NCI-H524 (cell line): ENCODE measurements around the gene MIER3.

Source experiments
- DNase-seq, 2 experiments: peaks; one replicate each; lab custom pipeline; 2025; lab: John Stamatoyannopoulos, UW

The MIER3 gene

DNA sequence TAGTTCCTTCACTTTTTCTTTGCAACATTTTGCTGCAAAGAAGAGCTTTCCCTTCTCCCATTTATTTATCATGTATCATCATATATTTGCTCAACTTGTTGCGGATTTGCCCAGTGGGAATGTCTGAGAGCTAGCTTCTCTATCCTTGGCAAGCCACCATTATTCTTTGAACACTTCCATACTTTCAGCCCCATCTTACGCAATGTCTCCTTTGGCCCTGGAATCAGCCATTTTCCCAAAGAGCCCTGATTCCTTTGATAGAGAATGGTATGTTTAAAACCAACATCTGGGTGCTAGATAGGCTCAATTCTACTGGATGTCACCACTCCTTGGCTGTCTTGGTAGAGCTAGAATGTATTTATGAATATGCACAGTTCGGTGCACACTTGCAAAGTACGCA lies 55.2 kb downstream of the MIER3 start:
- no peak for DNase-seq

GRCh38 chr5:56893251-56893951 lies 58.5 kb downstream of the MIER3 start:
- no peak for DNase-seq

DNA sequence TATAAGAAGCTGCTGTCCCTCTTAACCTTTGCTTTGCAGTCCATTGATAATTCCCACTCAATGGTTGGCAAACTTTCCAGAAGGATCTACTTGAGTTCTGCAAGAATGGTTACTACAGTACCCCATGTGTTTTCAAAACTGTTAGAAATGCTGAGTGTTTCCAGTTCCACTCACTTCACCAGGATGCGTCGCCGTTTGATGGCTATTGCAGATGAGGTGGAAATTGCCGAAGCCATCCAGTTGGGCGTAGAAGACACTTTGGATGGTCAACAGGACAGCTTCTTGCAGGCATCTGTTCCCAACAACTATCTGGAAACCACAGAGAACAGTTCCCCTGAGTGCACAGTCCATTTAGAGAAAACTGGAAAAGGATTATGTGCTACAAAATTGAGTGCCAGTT lies 70.4 kb downstream of the MIER3 start:
- DNase-seq, result no peak

DNA sequence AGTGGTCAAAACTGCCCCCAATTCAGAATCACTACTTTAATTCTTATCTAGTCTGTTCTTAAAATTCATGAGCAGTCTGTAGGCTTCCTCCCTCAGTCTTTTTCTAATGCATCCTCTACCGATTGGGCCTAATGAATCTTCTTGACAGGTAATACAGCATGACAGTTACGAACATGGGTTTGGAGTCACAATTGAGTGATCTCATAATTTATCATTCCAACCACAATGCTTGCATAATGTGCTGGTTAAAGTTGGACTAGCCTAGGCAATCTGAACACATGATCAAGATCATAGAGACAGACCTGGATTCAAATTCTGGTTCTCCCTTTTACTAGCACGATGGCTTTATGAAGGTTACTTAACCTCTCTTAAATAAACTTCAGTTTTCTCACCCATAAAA lies 75.6 kb downstream of the MIER3 start:
- no peak for DNase-seq

DNA sequence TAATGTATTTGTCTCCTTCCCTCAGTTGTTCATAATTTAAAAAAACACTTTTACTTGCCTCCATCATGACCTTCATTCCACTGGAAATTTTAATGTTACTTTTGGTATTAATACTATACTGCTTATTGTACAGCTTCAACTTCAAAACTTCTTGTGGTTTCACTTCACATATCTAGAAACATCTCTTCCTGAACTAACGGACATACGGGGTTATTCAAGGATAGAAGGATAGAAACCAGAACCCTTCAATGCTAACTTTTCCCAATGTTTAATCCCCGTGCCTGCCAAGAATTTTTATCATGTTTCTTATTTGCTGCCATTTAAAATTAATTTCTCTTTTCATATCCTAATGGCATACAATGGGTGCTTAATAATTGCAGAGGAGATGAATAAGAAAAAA lies 78.9 kb downstream of the MIER3 start:
- no peak for DNase-seq

- no peak for DNase-seq
Observed at GRCh38 chr5:56871777-56872176, 80.1 kb downstream of the MIER3 start.
